ENCODE measurements around the gene SNX11.

Gene SNX11

DNA sequence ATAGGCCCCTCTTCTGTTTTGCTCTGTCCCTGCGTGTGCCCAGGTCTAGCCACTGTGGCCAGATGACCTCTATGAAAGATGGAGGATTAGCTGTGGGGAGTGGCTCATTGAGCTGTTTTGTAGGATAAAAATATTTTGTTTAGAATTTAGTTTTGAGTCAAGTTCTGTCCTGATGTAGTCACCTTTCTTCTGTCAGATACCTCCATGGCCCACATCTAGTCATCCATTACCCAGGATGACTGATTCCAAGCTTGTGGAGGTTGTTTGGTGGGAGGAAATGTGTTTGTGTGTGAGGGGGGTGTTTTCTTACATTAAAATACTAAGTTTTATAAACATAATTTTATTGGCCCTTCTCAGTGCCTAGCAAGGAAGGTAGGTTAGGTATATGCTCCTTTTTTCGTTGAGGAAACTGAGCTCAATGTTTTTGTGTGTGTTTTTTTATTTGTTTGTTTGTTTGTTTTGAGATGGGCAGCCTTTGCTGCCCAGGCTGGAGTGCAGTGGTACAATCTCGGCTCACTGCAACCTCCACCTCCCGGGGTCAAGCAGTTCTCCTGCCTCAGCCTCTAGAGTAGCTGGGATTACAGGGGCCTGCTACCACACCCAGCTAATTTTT is 16.3 kb downstream of the SNX11 start:
- Histone ChIP-seq H3K9ac (ENCODE audit: low read length) (no peak overlapping the region), H3K27me3 (ENCODE audit: control insufficient read depth, insufficient read depth, low read length) (no peaks in the 10 kb centered on the region), H3K36me3 (ENCODE audit: control insufficient read depth, insufficient read depth, low read length) (peaks cover 13% of the 10 kb centered on the region), H3K4me1 (ENCODE audit: control insufficient read depth, insufficient read depth, low read length) (no peaks in the 10 kb centered on the region), H3K9me3 (ENCODE audit: control insufficient read depth, low read length) (no peaks in the 10 kb centered on the region), H3K4me3 (ENCODE audit: low read length) (no peak overlapping the region)

DNA sequence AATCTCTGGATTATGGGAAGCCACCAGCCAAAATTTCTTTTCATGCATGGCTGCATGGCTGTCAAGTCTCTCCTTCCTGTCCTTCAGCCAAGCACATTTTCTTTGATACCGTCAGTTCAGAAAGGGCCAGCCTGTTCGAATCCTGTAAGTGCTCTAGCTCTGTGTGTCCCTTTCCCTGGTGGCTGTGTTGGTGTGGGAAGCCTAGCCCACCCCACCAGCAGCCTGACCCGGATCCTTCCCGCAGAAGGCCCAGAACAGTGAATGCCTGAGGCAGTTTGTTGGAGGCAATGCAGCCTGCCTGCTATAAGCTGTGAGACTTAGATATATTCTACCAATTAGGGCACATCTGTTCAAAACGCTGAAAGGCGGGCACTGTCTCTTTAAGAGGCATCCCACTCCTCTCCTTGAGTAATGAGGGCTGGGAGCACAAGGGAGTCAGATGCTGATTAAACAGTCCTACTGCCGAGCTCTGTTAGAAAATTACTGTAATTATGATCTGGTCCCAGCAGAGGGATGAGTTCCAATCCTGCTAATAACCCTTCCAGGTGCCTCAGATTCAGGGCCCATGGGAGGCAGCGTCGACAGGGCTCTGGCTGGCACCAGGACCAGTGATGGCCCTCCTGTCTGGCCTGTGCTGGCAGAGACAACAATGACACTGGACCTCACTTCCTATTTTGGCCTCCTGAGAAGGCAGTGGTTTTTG is 18.4 kb downstream of the SNX11 start:
- no peaks in the 10 kb centered on the region for H3K9me3 ChIP-seq (ENCODE audit: control insufficient read depth, low read length)
- peaks cover 11% of the 10 kb centered on the region for H3K36me3 ChIP-seq (ENCODE audit: control insufficient read depth, insufficient read depth, low read length)
- no peak overlapping the region for H3K9ac ChIP-seq (ENCODE audit: low read length)
- H3K4me1 ChIP-seq (ENCODE audit: control insufficient read depth, insufficient read depth, low read length), result no peaks in the 10 kb centered on the region
- no peak overlapping the region for H3K4me3 ChIP-seq (ENCODE audit: low read length)
- no peaks in the 10 kb centered on the region for H3K27me3 ChIP-seq (ENCODE audit: control insufficient read depth, insufficient read depth, low read length)

DNA sequence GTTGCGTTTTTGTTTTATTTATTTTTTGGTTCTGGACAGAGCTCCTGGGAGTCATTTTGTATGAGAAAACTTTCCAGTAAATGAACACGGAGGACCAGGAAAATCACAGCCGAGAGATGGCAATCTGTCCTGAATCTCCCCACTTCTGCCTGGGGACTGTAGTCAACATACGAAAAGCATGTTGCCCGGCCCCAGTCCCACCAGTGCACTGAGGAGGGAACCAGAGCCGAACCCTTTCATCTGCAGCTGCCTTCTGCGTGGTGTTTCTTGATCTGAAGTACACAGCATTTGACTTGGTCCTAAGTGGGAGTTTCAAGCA is 18.9 kb downstream of the SNX11 start:
- Histone ChIP-seq H3K36me3 (ENCODE audit: control insufficient read depth, insufficient read depth, low read length) (peaks cover 7% of the 10 kb centered on the region), H3K27me3 (ENCODE audit: control insufficient read depth, insufficient read depth, low read length) (no peaks in the 10 kb centered on the region), H3K4me3 (ENCODE audit: low read length) (no peak overlapping the region), H3K4me1 (ENCODE audit: control insufficient read depth, insufficient read depth, low read length) (no peaks in the 10 kb centered on the region), H3K9ac (ENCODE audit: low read length) (no peak overlapping the region), H3K9me3 (ENCODE audit: control insufficient read depth, low read length) (no peaks in the 10 kb centered on the region)

DNA sequence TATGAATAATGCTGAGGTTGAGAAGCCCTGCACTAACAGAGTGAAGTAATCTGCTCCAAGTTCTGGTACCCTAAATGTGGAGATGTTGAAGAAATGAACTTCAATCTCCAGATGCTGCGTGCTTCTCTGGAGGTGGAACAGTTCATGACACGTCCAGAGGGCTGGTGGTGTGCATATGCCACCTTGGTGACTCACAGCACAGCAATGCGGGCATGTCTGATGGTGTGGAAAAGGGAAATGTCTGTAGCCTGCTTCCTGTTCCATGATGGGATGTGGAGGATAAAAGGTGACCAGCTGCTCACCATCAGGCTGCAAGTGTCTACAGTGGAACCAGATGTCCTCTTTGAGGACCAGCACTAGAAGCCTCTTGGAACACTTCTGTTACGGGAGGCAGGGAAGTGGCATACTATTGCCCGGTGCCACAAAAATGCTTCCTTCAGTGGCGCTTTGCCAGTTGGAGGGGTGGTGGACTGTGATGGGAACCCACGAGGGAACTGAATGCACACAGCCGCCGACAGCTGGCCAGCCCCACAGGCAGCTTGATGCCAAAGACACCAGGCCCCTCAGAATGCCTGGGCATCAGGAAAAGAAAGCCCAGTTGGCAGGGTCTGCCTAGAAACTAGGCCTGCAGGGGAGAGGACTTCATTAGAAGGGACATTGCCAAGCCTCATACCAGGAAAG is 19.9 kb downstream of the SNX11 start:
- H3K36me3 ChIP-seq (ENCODE audit: control insufficient read depth, insufficient read depth, low read length), result peaks cover 7% of the 10 kb centered on the region
- H3K9me3 ChIP-seq (ENCODE audit: control insufficient read depth, low read length), result no peaks in the 10 kb centered on the region
- H3K27me3 ChIP-seq (ENCODE audit: control insufficient read depth, insufficient read depth, low read length), result no peaks in the 10 kb centered on the region
- H3K9ac ChIP-seq (ENCODE audit: low read length), result no peak overlapping the region
- no peak overlapping the region for H3K4me3 ChIP-seq (ENCODE audit: low read length)
- H3K4me1 ChIP-seq (ENCODE audit: control insufficient read depth, insufficient read depth, low read length), result no peaks in the 10 kb centered on the region

DNA sequence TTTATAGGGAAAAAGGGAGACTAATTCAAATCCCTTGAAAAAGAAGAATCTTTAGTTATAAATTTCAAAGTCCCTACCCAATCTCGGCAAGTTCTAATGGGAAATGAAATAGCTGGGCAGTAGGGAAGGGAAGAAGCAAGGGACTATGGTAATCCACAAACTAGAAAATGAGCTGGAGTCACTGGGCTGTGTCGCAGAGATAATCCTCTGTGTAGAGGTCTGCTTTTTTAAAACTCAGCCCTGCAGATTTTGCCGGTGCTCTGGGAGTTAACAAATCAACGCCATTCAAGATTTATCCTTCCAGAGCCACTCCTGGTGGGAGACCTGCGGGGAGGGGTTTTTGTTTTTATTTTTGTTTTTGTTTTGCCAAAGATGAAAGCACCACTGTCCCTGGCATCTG is 20.8 kb downstream of the SNX11 start:
- Histone ChIP-seq H3K4me3 (ENCODE audit: low read length) (no peak overlapping the region), H3K4me1 (ENCODE audit: control insufficient read depth, insufficient read depth, low read length) (no peaks in the 10 kb centered on the region)

DNA sequence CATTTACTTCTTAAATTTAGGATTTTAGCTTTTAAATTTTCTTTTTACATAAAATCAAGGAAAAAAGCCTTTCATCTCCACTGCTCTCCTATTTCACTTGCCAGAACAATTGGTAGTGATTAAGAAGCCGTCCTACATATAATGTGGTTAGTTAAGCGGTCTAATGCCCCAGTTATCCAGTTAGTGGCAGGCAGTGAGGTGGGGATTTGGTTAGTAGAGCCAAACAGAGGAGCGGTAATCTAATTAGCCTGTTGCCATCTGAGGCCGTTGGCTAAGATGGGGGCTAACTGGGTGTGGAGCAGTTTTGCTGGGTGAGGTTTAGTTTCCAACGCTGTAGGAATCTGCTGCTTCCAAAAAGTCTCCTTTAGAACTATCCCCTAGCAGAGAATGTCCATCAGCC is 22.4 kb downstream of the SNX11 start:
- Histone ChIP-seq H3K36me3 (ENCODE audit: control insufficient read depth, insufficient read depth, low read length) (no peaks in the 10 kb centered on the region), H3K9ac (ENCODE audit: low read length) (no peak overlapping the region), H3K27me3 (ENCODE audit: control insufficient read depth, insufficient read depth, low read length) (no peaks in the 10 kb centered on the region), H3K4me1 (ENCODE audit: control insufficient read depth, insufficient read depth, low read length) (no peaks in the 10 kb centered on the region), H3K4me3 (ENCODE audit: low read length) (no peak overlapping the region), H3K9me3 (ENCODE audit: control insufficient read depth, low read length) (no peaks in the 10 kb centered on the region)

More for the DNA sequence above, 20.8 kb downstream of the SNX11 start:
- no peak overlapping the region for H3K9ac ChIP-seq (ENCODE audit: low read length)
- H3K36me3 ChIP-seq (ENCODE audit: control insufficient read depth, insufficient read depth, low read length), result no peaks in the 10 kb centered on the region
- no peaks in the 10 kb centered on the region for H3K27me3 ChIP-seq (ENCODE audit: control insufficient read depth, insufficient read depth, low read length)
- H3K9me3 ChIP-seq (ENCODE audit: control insufficient read depth, low read length), result no peaks in the 10 kb centered on the region

DNA sequence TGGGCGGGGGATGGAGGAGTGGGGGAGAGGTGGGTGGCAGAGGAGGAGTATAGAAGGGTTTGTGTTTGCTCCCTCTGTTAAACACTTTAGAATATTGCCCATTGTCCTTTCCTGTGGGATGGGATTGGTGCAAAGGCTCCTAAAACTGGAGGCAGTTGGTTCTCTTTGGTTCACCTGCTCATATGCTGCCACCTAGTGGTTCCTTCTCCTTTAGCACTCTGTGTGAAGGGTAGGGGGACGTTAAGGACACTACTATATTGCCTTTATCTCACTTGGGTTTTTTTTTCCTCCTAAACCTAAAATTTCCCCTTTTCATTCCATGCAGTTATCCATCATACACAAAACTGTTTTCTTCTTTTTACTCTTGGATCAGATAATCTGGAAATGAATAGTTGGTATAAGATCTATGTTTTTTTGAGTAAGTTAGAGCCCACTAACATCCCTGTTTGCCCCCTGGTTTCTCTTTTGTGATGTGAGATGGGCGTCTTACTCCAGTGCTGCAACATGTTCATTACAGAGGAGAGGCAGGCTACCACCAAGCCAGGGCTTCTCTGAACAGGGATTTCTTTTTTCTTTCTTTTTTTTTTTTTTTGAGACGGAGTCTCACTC is 23.8 kb downstream of the SNX11 start:
- no peaks in the 10 kb centered on the region for H3K9me3 ChIP-seq (ENCODE audit: control insufficient read depth, low read length)
- no peaks in the 10 kb centered on the region for H3K36me3 ChIP-seq (ENCODE audit: control insufficient read depth, insufficient read depth, low read length)
- no peak overlapping the region for H3K9ac ChIP-seq (ENCODE audit: low read length)
- H3K27me3 ChIP-seq (ENCODE audit: control insufficient read depth, insufficient read depth, low read length), result no peaks in the 10 kb centered on the region
- no peak overlapping the region for H3K4me3 ChIP-seq (ENCODE audit: low read length)
- no peaks in the 10 kb centered on the region for H3K4me1 ChIP-seq (ENCODE audit: control insufficient read depth, insufficient read depth, low read length)

DNA sequence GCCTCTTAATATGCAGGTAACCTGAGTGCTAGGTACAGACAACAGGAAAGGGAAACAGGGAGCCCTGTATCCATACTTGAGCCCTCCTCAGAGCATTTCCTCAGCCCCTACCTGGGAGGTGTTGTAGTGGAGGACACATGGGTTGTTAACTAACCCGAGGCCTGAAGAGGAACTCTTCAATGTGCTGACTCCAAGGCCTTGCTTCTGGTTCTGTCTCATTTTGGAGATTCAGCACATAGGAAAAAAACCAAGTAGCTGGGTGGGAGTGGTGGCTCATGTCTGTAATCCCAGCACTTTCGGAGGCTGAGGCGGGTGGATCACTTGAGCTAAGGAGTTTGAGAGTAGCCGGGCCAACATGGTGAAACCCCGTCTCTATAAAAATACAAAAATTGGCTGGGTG is 24.8 kb downstream of the SNX11 start:
- Histone ChIP-seq H3K9ac (ENCODE audit: low read length) (no peak overlapping the region), H3K4me3 (ENCODE audit: low read length) (no peak overlapping the region), H3K36me3 (ENCODE audit: control insufficient read depth, insufficient read depth, low read length) (no peaks in the 10 kb centered on the region), H3K9me3 (ENCODE audit: control insufficient read depth, low read length) (no peaks in the 10 kb centered on the region), H3K4me1 (ENCODE audit: control insufficient read depth, insufficient read depth, low read length) (no peaks in the 10 kb centered on the region), H3K27me3 (ENCODE audit: control insufficient read depth, insufficient read depth, low read length) (no peaks in the 10 kb centered on the region)

DNA sequence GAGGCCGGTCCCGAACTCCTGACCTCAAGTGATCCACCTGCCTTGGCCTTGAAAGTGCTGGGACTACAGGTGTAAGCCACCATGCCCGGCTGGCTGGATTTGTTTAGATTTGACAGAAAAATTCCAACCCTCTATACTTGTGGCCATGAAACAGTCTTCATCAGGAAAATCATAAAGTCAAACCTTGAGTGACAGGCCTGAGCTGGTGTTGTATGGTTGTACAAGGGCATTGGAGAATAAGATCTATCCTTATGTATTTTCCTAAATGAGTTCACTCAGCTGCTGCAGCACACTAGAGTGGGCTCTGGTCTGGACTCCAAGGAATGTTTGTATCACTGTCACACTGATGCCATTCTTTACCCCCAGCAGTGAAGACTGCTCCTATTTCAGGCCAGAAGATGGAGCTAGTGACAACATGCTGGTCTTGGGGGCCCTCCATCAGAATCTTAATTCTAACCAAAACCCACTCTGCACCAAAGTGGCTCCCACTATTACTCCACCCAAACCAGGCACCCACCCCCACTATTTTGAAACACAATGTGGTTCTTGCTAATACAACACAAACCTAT is 27.4 kb downstream of the SNX11 start:
- no peaks in the 10 kb centered on the region for H3K9me3 ChIP-seq (ENCODE audit: control insufficient read depth, low read length)
- H3K4me3 ChIP-seq (ENCODE audit: low read length), result no peak overlapping the region
- no peak overlapping the region for H3K9ac ChIP-seq (ENCODE audit: low read length)
- no peaks in the 10 kb centered on the region for H3K4me1 ChIP-seq (ENCODE audit: control insufficient read depth, insufficient read depth, low read length)
- H3K36me3 ChIP-seq (ENCODE audit: control insufficient read depth, insufficient read depth, low read length), result no peaks in the 10 kb centered on the region
- no peaks in the 10 kb centered on the region for H3K27me3 ChIP-seq (ENCODE audit: control insufficient read depth, insufficient read depth, low read length)

DNA sequence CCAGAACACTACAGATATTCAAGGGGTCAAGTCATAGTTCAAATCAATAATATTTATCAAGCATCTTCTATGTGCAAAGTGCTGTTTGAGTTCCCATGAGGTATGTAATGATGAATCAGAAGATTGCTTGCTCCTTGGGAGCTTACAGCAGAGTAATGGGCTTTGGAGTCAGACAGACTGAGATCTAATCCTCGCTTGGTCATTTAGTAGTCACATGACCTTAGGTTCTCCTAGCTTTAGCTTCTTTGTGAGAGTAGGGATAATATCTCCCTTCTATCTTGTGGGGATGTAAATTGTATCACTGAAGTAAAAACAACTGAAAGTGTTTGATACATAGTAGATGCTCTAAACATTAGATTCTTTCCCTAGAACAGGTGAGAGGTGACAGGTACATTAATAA is 30.1 kb downstream of the SNX11 start:
- Histone ChIP-seq H3K9me3 (ENCODE audit: control insufficient read depth, low read length) (no peaks in the 10 kb centered on the region), H3K27me3 (ENCODE audit: control insufficient read depth, insufficient read depth, low read length) (no peaks in the 10 kb centered on the region), H3K4me1 (ENCODE audit: control insufficient read depth, insufficient read depth, low read length) (no peaks in the 10 kb centered on the region), H3K4me3 (ENCODE audit: low read length) (no peak overlapping the region), H3K36me3 (ENCODE audit: control insufficient read depth, insufficient read depth, low read length) (no peaks in the 10 kb centered on the region), H3K9ac (ENCODE audit: low read length) (no peak overlapping the region)

DNA sequence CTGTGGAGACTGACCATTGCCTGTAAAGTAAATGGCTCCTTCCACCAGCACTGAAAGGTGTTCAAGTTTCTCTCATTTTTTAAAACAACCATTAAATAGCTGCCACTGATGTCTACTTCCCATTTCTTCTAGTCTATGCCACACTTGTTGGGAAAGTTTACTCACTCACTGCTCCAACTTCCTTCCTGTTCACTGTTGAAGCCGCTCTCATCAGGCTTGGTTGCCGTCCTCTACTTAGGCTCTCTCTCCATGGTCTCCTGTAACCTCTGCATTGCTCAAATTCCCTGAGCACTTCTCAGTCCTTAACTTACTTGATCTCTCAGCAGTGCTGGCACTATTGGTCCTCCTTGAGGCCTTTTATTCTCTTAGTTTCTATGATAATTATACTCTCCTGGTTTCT is 32.4 kb downstream of the SNX11 start:
- Histone ChIP-seq H3K9me3 (ENCODE audit: control insufficient read depth, low read length) (no peaks in the 10 kb centered on the region), H3K36me3 (ENCODE audit: control insufficient read depth, insufficient read depth, low read length) (no peaks in the 10 kb centered on the region)

DNA sequence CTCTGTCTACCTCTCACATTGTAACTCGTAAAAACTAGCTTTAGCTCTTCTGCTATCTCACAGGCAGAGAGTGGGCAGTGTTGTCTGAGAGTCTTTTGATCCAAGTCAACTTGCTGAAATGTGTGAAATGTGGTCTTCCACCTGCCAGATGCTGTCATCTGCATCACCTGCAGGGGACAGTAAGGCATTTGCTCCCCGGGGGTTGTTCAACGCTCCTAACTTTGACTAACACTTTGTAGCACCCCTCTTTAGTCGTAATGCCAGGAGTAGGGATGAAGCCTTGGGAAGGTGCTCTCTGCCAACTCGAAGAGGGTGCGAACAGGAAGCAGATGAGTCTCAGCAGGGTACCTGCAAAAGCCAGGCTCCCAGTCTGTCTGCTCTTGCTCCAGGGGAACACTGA is 36.1 kb downstream of the SNX11 start:
- peaks cover 22% of the 10 kb centered on the region for H3K27me3 ChIP-seq (ENCODE audit: control insufficient read depth, insufficient read depth, low read length)
- H3K9ac ChIP-seq (ENCODE audit: low read length), result no peak overlapping the region

More for the DNA sequence above, 32.4 kb downstream of the SNX11 start:
- no peak overlapping the region for H3K9ac ChIP-seq (ENCODE audit: low read length)
- H3K4me1 ChIP-seq (ENCODE audit: control insufficient read depth, insufficient read depth, low read length), result no peaks in the 10 kb centered on the region
- H3K27me3 ChIP-seq (ENCODE audit: control insufficient read depth, insufficient read depth, low read length), result peaks cover 10% of the 10 kb centered on the region
- H3K4me3 ChIP-seq (ENCODE audit: low read length), result no peak overlapping the region

More for the DNA sequence above, 36.1 kb downstream of the SNX11 start:
- Histone ChIP-seq H3K4me1 (ENCODE audit: control insufficient read depth, insufficient read depth, low read length) (no peaks in the 10 kb centered on the region), H3K4me3 (ENCODE audit: low read length) (no peak overlapping the region), H3K36me3 (ENCODE audit: control insufficient read depth, insufficient read depth, low read length) (no peaks in the 10 kb centered on the region), H3K9me3 (ENCODE audit: control insufficient read depth, low read length) (no peaks in the 10 kb centered on the region)
